Calu3 (cell line): ENCODE data around the gene BMERB1. TPM values are rescaled to one million over a fixed set of nuclear protein-coding genes. Genes with fewer than 3 reads are reported as not detected.
A peak's percentile ranks its signal among the peaks of the same experiment; 100 is the strongest.
"Not testable (repeated sequence)": the region's sequence is repeated elsewhere in the genome, so short reads cannot be mapped to it uniquely, and the experiment has no call there.

Experiments used
- BruUV-seq: library from RNA; stranded (reverse); fragments of 400-500 nt; replicated peaks from 2 replicates; lab custom pipeline; 2021; lab: Mats Ljungman, UMichigan
- CTCF ChIA-PET: fragments of 300-600 bp; sonication (Branson Sonifier 250); formaldehyde crosslinking; loops from one replicate; lab custom pipeline; 2022; ENCODE audit warnings: antibody characterized with exemption; lab: Charles Lee
- DNase-seq: peaks from one replicate; pipeline ENCODE4 v3.0.0; 2022
- H3K27ac Mint-ChIP-seq: one replicate; pipeline ENCODE4 v1.8.0; 2022; ENCODE audit warnings: mixed read lengths; ENCODE audit not compliant: unreplicated experiment
- H3K27me3 Mint-ChIP-seq: one replicate; pipeline ENCODE4 v1.8.0; 2022; ENCODE audit warnings: mixed read lengths; ENCODE audit not compliant: unreplicated experiment
- H3K36me3 Mint-ChIP-seq: one replicate; pipeline ENCODE4 v1.8.0; 2022; ENCODE audit warnings: mild to moderate bottlenecking, moderate library complexity, mixed read lengths; ENCODE audit not compliant: insufficient read depth, unreplicated experiment
- H3K4me1 Mint-ChIP-seq: one replicate; pipeline ENCODE4 v1.8.0; 2022; ENCODE audit warnings: mild to moderate bottlenecking, low read depth, mixed read lengths; ENCODE audit not compliant: unreplicated experiment
- H3K4me3 Mint-ChIP-seq: one replicate; pipeline ENCODE4 v1.8.0; 2022; ENCODE audit warnings: mild to moderate bottlenecking, low read depth, moderate library complexity, mixed read lengths; ENCODE audit not compliant: unreplicated experiment
- H3K9me3 Mint-ChIP-seq: one replicate; pipeline ENCODE4 v1.8.0; 2022; ENCODE audit warnings: low read depth, mixed read lengths; ENCODE audit not compliant: unreplicated experiment
- CTCF ChIP-seq: fragments of 200-600 bp; IDR thresholded peaks from one replicate; pipeline ENCODE4 v1.8.0; 2022; ENCODE audit warnings: antibody characterized with exemption; ENCODE audit not compliant: unreplicated experiment
- intact Hi-C: fragments of 100-400 bp; cut with micrococcal nuclease; formaldehyde crosslinking; loops from one replicate; pipeline ENCODE4 v1.10.0; 2022; ENCODE audit not compliant: unreplicated experiment
- total RNA-seq: library from RNA; stranded (reverse); gene quantifications from 2 replicates; pipeline ENCODE4 v1.2.3, GENCODE V29; 2022

Gene BMERB1
- total RNA-seq, 1 experiment from 2014 or later: 3.0 TPM

- no peak for TF ChIP-seq CTCF
- Mint-ChIP-seq H3K27ac (no peak overlapping the region), H3K36me3 (peaks cover 12% of the 10 kb centered on the region), H3K4me3 (peak overlapping the region; percentile 78), H3K9me3 (no peaks in the 10 kb centered on the region), H3K4me1 (peaks cover 7% of the 10 kb centered on the region), H3K27me3 (peaks cover 38% of the 10 kb centered on the region)
- no TSS peak for BruUV-seq
- intact Hi-C loops: no loop called here
- DNase-seq: no peak
- CTCF ChIA-PET: no interaction called here
Measured at GRCh38 chr16:15435216-15435864, 952 bp downstream of the BMERB1 start.

- H3K4me3 Mint-ChIP-seq: no peak overlapping the region
- no peak overlapping the region for H3K27ac Mint-ChIP-seq
- peaks cover 11% of the 10 kb centered on the region for H3K36me3 Mint-ChIP-seq
- CTCF ChIA-PET: interaction anchor here (1.7 kb wide), 1 partner anchor 12 kb away, joined by 4 read pairs; no protein-coding TSS in a partner anchor
- intact Hi-C loops: no loop called here
- no peak for TF ChIP-seq CTCF
- no peak for DNase-seq
- H3K9me3 Mint-ChIP-seq: no peaks in the 10 kb centered on the region
- BruUV-seq: no TSS peak
- peaks cover 33% of the 10 kb centered on the region for H3K4me1 Mint-ChIP-seq
- peaks cover 23% of the 10 kb centered on the region for H3K27me3 Mint-ChIP-seq
Measured at GRCh38 chr16:15439102-15439501, 4.7 kb downstream of the BMERB1 start.

GRCh38 chr16:15439521-15439920, 5.1 kb downstream of the BMERB1 start:
- no peak overlapping the region for H3K27ac Mint-ChIP-seq
- peaks cover 6% of the 10 kb centered on the region for H3K36me3 Mint-ChIP-seq
- no TSS peak for BruUV-seq
- H3K9me3 Mint-ChIP-seq: no peaks in the 10 kb centered on the region
- H3K4me1 Mint-ChIP-seq: peaks cover 33% of the 10 kb centered on the region
- no peak for DNase-seq
- CTCF ChIA-PET: interaction anchor here (1.7 kb wide), 1 partner anchor 12 kb away, joined by 4 read pairs; no protein-coding TSS in a partner anchor
- intact Hi-C loops: no loop called here
- TF ChIP-seq CTCF: no peak
- peaks cover 19% of the 10 kb centered on the region for H3K27me3 Mint-ChIP-seq
- H3K4me3 Mint-ChIP-seq: no peak overlapping the region

- CTCF ChIA-PET: no interaction called here
- DNase-seq: no peak
- intact Hi-C loops: loop anchor here (10.0 kb wide), 1 partner anchor 204 kb away; the partner anchor contains the start of gene MARF1
Measured at GRCh38 chr16:15440852-15441251, 6.5 kb downstream of the BMERB1 start.

GRCh38 chr16:15442140-15442539, 7.8 kb downstream of the BMERB1 start:
- H3K27ac Mint-ChIP-seq, BruUV-seq, H3K27me3 Mint-ChIP-seq, H3K36me3 Mint-ChIP-seq, H3K9me3 Mint-ChIP-seq, DNase-seq, H3K4me3 Mint-ChIP-seq: not testable (repeated sequence)
- intact Hi-C loops: loop anchor here (10.0 kb wide), 1 partner anchor 203 kb away; the partner anchor contains the start of gene MARF1
- H3K4me1 Mint-ChIP-seq: peaks cover 33% of the 10 kb centered on the region
- CTCF ChIA-PET: interaction anchor here (1.1 kb wide), 1 partner anchor 15 kb away, joined by 5 read pairs; no protein-coding TSS in a partner anchor

More at GRCh38 chr16:15440852-15441251, 6.5 kb downstream of the BMERB1 start:
- BruUV-seq: no TSS peak
- H3K27me3 Mint-ChIP-seq: peaks cover 6% of the 10 kb centered on the region
- no peaks in the 10 kb centered on the region for H3K36me3 Mint-ChIP-seq
- peaks cover 33% of the 10 kb centered on the region for H3K4me1 Mint-ChIP-seq
- TF ChIP-seq CTCF: no peak
- H3K27ac Mint-ChIP-seq: peak overlapping the region; percentile 17
- no peak overlapping the region for H3K4me3 Mint-ChIP-seq
- no peaks in the 10 kb centered on the region for H3K9me3 Mint-ChIP-seq
